Keratinocyte (primary cell): ENCODE measurements around the gene KCNJ8. TPM values are rescaled to one million over a fixed set of nuclear protein-coding genes. Genes with fewer than 3 reads are reported as not detected.

ENCODE experiments used
- DNase-seq: peaks from one replicate; pipeline ENCODE4 v3.0.0-alpha.2; 2011; ENCODE audit warnings: low read depth, missing footprints, low spot score
- FAIRE-seq: peaks from 2 replicates; lab custom pipeline; 2011; peaks lifted over from hg19 to GRCh38; lab: Jason Lieb, UNC
- H2AFZ ChIP-seq: 2 replicates; pipeline ENCODE4 v1.6.0; 2012; ENCODE audit warnings: low read length, control low read depth, inconsistent platforms; ENCODE audit not compliant: control insufficient read depth
- H3K27ac ChIP-seq: 2 replicates; pipeline ENCODE4 v1.5.1; 2011; ENCODE audit warnings: low read length; ENCODE audit not compliant: control insufficient read depth, insufficient read depth
- H3K27me3 ChIP-seq: 3 replicates; pipeline ENCODE4 v1.6.0; 2011; ENCODE audit warnings: low read length; ENCODE audit not compliant: control insufficient read depth, insufficient read depth; ENCODE audit errors: extremely low read depth
- H3K36me3 ChIP-seq, 2 experiments: 2 replicates in 1 of 2; 3 replicates in 1 of 2; pipeline ENCODE4 v1.5.1; 2011; ENCODE audit warnings: low read length in 2 of 2, mild to moderate bottlenecking in 1 of 2; ENCODE audit not compliant: control insufficient read depth in 2 of 2, insufficient read depth in 2 of 2; ENCODE audit errors: extremely low read depth in 1 of 2
- H3K4me1 ChIP-seq: 3 replicates; pipeline ENCODE4 v1.5.1; 2011; ENCODE audit warnings: low read length; ENCODE audit not compliant: control insufficient read depth, insufficient read depth; ENCODE audit errors: extremely low read depth
- H3K4me2 ChIP-seq: 3 replicates; pipeline ENCODE4 v1.6.0; 2011; ENCODE audit warnings: low read depth, low read length; ENCODE audit not compliant: control insufficient read depth, insufficient read depth; ENCODE audit errors: extremely low read depth
- H3K4me3 ChIP-seq, 3 experiments: fragments of 200-600 bp in 1 of 3; sonication (generic) in 1 of 3; 2 replicates in 2 of 3; 3 replicates in 1 of 3; pipeline ENCODE4 v1.5.1; 2011 to 2016; ENCODE audit warnings: low read length in 3 of 3, mild to moderate bottlenecking in 3 of 3, control low read depth in 2 of 3, inconsistent platforms in 1 of 3, low read depth in 1 of 3, mixed read lengths in 1 of 3, mixed run types in 1 of 3, moderate library complexity in 1 of 3; ENCODE audit not compliant: control insufficient read depth in 2 of 3, insufficient read depth in 2 of 3; ENCODE audit errors: extremely low read depth in 1 of 3
- H3K79me2 ChIP-seq: 2 replicates; pipeline ENCODE4 v1.6.0; 2012; ENCODE audit warnings: low read length; ENCODE audit not compliant: control insufficient read depth, insufficient read depth
- H3K9ac ChIP-seq: 3 replicates; pipeline ENCODE4 v1.6.0; 2011; ENCODE audit warnings: low read length; ENCODE audit not compliant: control insufficient read depth, insufficient read depth; ENCODE audit errors: extremely low read depth
- H3K9me1 ChIP-seq: 3 replicates; pipeline ENCODE4 v1.6.0; 2011; ENCODE audit warnings: low read length; ENCODE audit not compliant: control insufficient read depth, insufficient read depth; ENCODE audit errors: extremely low read depth
- H3K9me3 ChIP-seq: 2 replicates; pipeline ENCODE4 v1.5.1; 2012; ENCODE audit warnings: low read depth, low read length; ENCODE audit not compliant: control insufficient read depth
- H4K20me1 ChIP-seq: 3 replicates; pipeline ENCODE4 v1.6.0; 2011; ENCODE audit warnings: low read length; ENCODE audit not compliant: control insufficient read depth, insufficient read depth; ENCODE audit errors: extremely low read depth
- CTCF ChIP-seq, 3 experiments: IDR thresholded peaks in 1 of 3; conservative IDR thresholded peaks in 1 of 3; optimal IDR thresholded peaks in 1 of 3; 2 replicates in 2 of 3; 3 replicates in 1 of 3; pipeline versions ENCODE3 to v1.5.1; 2011; ENCODE audit warnings: low read length in 3 of 3, mild to moderate bottlenecking in 3 of 3, moderate library complexity in 2 of 3, control low read depth in 1 of 3, inconsistent platforms in 1 of 3; ENCODE audit not compliant: insufficient read depth in 2 of 3; ENCODE audit errors: extremely low read depth in 1 of 3
- EZH2 ChIP-seq: IDR thresholded peaks from one replicate; pipeline ENCODE4 v1.6.1; 2012; ENCODE audit warnings: inconsistent platforms, mild to moderate bottlenecking, low read length, moderate library complexity
- dilution Hi-C: fragments of 300-500 bp; cut with MboI; formaldehyde crosslinking; loops from one replicate; pipeline ENCODE4 v1.7.0; 2020; ENCODE audit warnings: low sequenced_read_pairs; ENCODE audit not compliant: extremely low pct_ligation_motif_present
- polyA plus RNA-seq, 5 experiments: library from polyadenylated mRNA; depleted of rRNA in 3 of 5; stranded (reverse) in 3 of 5; stranded (forward) in 1 of 5; unstranded in 1 of 5; fragments of >200 nt; gene quantifications; 1 replicate in 1 of 5; 2 replicates in 3 of 5; 3 replicates in 1 of 5; pipeline versions ENCODE4 v1.2.1 to v1.2.3, GENCODE V29; 2011 to 2012; ENCODE audit warnings: missing spikeins in 2 of 5, low read depth in 1 of 5, low replicate concordance in 1 of 5

The KCNJ8 gene
- polyA plus RNA-seq, 1 donor (not counting 4 experiments of a cell fraction or from before 2014, with no cell fraction given), result not detected

- no peak overlapping the region for H3K4me2 ChIP-seq
- no peak overlapping the region for H3K27ac ChIP-seq
- DNase-seq (no peak), FAIRE-seq (no peak)
- no peak overlapping the region for H3K4me3 ChIP-seq
- no peaks in the 10 kb centered on the region for H3K79me2 ChIP-seq
- no peaks in the 10 kb centered on the region for H3K27me3 ChIP-seq
- no peak overlapping the region for H3K9ac ChIP-seq
- TF ChIP-seq CTCF (optimal IDR thresholded peaks at IDR 0.05 in 1 of 3, IDR thresholded peaks at IDR 0.05 in 1 of 3, conservative IDR thresholded peaks at IDR 0.05 in 1 of 3; ENCODE audit: extremely low read depth in 1 of 3, insufficient read depth in 2 of 3, low read length in 3 of 3), result no peak
- TF ChIP-seq EZH2, result no peak
- H2AFZ ChIP-seq, result no peak overlapping the region
- no peaks in the 10 kb centered on the region for H3K36me3 ChIP-seq
- dilution Hi-C loops, result no loop called here
- H4K20me1 ChIP-seq, result no peaks in the 10 kb centered on the region
- H3K4me1 ChIP-seq, result no peaks in the 10 kb centered on the region
- no peaks in the 10 kb centered on the region for H3K9me3 ChIP-seq
- H3K9me1 ChIP-seq, result no peaks in the 10 kb centered on the region
These were observed 8.1 kb downstream of the KCNJ8 start for GRCh38 chr12:21766403-21766802.

- no peaks in the 10 kb centered on the region for H3K36me3 ChIP-seq
- dilution Hi-C loops, result no loop called here
These were observed 9.6 kb downstream of the KCNJ8 start for GRCh38 chr12:21764950-21765349.

More at GRCh38 chr12:21764950-21765349, 9.6 kb downstream of the KCNJ8 start:
- no peaks in the 10 kb centered on the region for H4K20me1 ChIP-seq
- no peak overlapping the region for H3K9ac ChIP-seq
- TF ChIP-seq EZH2 (no peak), CTCF (optimal IDR thresholded peaks at IDR 0.05 in 1 of 3, IDR thresholded peaks at IDR 0.05 in 1 of 3, conservative IDR thresholded peaks at IDR 0.05 in 1 of 3; ENCODE audit: extremely low read depth in 1 of 3, insufficient read depth in 2 of 3, low read length in 3 of 3) (no peak)
- no peaks in the 10 kb centered on the region for H3K27me3 ChIP-seq
- no peak overlapping the region for H3K27ac ChIP-seq
- no peaks in the 10 kb centered on the region for H3K4me1 ChIP-seq
- H3K9me1 ChIP-seq, result no peaks in the 10 kb centered on the region
- no peaks in the 10 kb centered on the region for H3K79me2 ChIP-seq
- no peak for DNase-seq
- no peaks in the 10 kb centered on the region for H3K9me3 ChIP-seq
- FAIRE-seq, result no peak
- no peak overlapping the region for H3K4me2 ChIP-seq
- no peak overlapping the region for H2AFZ ChIP-seq
- no peak overlapping the region for H3K4me3 ChIP-seq
